B cell (primary cell): ENCODE measurements around the gene SAFB. TPM values are rescaled to one million over a fixed set of nuclear protein-coding genes. Genes with fewer than 3 reads are reported as not detected.

Experiments used
- ATAC-seq: fragments of 200-7000 bp; cut with Tn5 transposase; one replicate; pipeline ENCODE4 v1.10.0; 2021; ENCODE audit warnings: low read depth, mild to moderate bottlenecking, moderate number of reproducible peaks, moderate library complexity
- CTCF ChIA-PET: fragments of 350-600 bp; sonication (Branson Sonifier 250); formaldehyde crosslinking; loops from one replicate; lab custom pipeline; 2021; ENCODE audit warnings: antibody characterized with exemption, inconsistent platforms; lab: Charles Lee
- POLR2A ChIA-PET: fragments of 350-600 bp; sonication (Branson Sonifier 250); formaldehyde crosslinking; loops from one replicate; lab custom pipeline; 2021; ENCODE audit warnings: antibody characterized with exemption; lab: Charles Lee
- DNase-seq: peaks from one replicate; pipeline ENCODE4 v3.0.0; 2013
- H2AFZ ChIP-seq: 2 replicates; pipeline ENCODE4 v1.6.1; 2012; ENCODE audit warnings: mild to moderate bottlenecking, low read depth, low read length; ENCODE audit not compliant: insufficient read depth, poor library complexity, severe bottlenecking
- H3K27ac ChIP-seq, 2 donors: 1 replicate in 1 of 2; 2 replicates in 1 of 2; pipeline ENCODE4 v1.5.1; 2012 to 2013; ENCODE audit warnings: low read length in 2 of 2, mild to moderate bottlenecking in 2 of 2, moderate library complexity in 1 of 2
- H3K27me3 ChIP-seq, 4 experiments: fragments of 200-600 bp in 1 of 4; sonication (generic) in 1 of 4; replicated peaks in 1 of 4; 1 replicate in 2 of 4; 2 replicates in 2 of 4; pipeline versions ENCODE4 v1.6.1 to v1.7.0; 2013 to 2016; ENCODE audit warnings: low read length in 3 of 4, mild to moderate bottlenecking in 2 of 4, mixed read lengths in 1 of 4, moderate library complexity in 1 of 4; ENCODE audit not compliant: insufficient read depth in 4 of 4, control insufficient read depth in 3 of 4; ENCODE audit errors: control extremely low read depth in 1 of 4
- H3K36me3 ChIP-seq, 2 experiments: replicated peaks in 1 of 2; 1 replicate in 1 of 2; 2 replicates in 1 of 2; pipeline versions ENCODE4 v1.6.1 to v1.7.1; 2013; ENCODE audit warnings: low read length in 1 of 2; ENCODE audit not compliant: insufficient read depth in 2 of 2, control insufficient read depth in 1 of 2; ENCODE audit errors: control extremely low read depth in 1 of 2, extremely low read depth in 1 of 2
- H3K4me1 ChIP-seq, 2 donors: fragments of 200-600 bp in 1 of 2; sonication (generic) in 1 of 2; 1 replicate in 1 of 2; 2 replicates in 1 of 2; pipeline versions ENCODE4 v1.5.1 to v1.6.1; 2013 to 2017; ENCODE audit warnings: low read length in 2 of 2; ENCODE audit not compliant: control insufficient read depth in 2 of 2, insufficient read depth in 2 of 2
- H3K4me2 ChIP-seq: replicated peaks from 2 replicates; pipeline ENCODE3; 2012; ENCODE audit warnings: mild to moderate bottlenecking, low read depth, low read length; ENCODE audit not compliant: poor library complexity, severe bottlenecking
- H3K4me3 ChIP-seq, 5 experiments: fragments of 200-600 bp in 1 of 5; sonication (generic) in 1 of 5; 1 replicate in 3 of 5; 2 replicates in 2 of 5; pipeline versions ENCODE4 v1.5.1 to v1.7.0; 2011 to 2016; ENCODE audit warnings: low read length in 4 of 5, mild to moderate bottlenecking in 4 of 5, low read depth in 2 of 5, control low read depth in 1 of 5, moderate library complexity in 1 of 5; ENCODE audit not compliant: insufficient read depth in 1 of 5; ENCODE audit errors: control extremely low read depth in 1 of 5, extremely low read depth in 1 of 5
- H3K79me2 ChIP-seq: fragments of 200-600 bp; sonication (generic); one replicate; pipeline ENCODE4 v1.6.0; 2016; ENCODE audit warnings: low read length; ENCODE audit not compliant: control insufficient read depth, insufficient read depth
- H3K9ac ChIP-seq: fragments of 200-600 bp; sonication (generic); 2 replicates; pipeline ENCODE4 v1.6.1; 2017; ENCODE audit warnings: mild to moderate bottlenecking, low read length, moderate library complexity
- H3K9me3 ChIP-seq, 3 donors: one replicate each; pipeline versions ENCODE4 v1.6.1 to v1.7.1; 2013; ENCODE audit warnings: low read length in 2 of 3; ENCODE audit not compliant: control insufficient read depth in 2 of 3, insufficient read depth in 1 of 3; ENCODE audit errors: control extremely low read depth in 1 of 3
- H4K20me1 ChIP-seq: 2 replicates; pipeline ENCODE4 v1.6.0; 2012; ENCODE audit warnings: mild to moderate bottlenecking, low read length; ENCODE audit not compliant: insufficient read depth, control insufficient read depth, poor library complexity, severe bottlenecking
- H3K27ac Mint-ChIP-seq: one replicate; pipeline ENCODE4 v1.8.0; 2021; ENCODE audit warnings: mixed read lengths
- H3K27me3 Mint-ChIP-seq: one replicate; pipeline ENCODE4 v1.8.0; 2021; ENCODE audit warnings: mixed read lengths
- H3K4me1 Mint-ChIP-seq: one replicate; pipeline ENCODE4 v1.8.0; 2021; ENCODE audit warnings: mixed read lengths
- H3K4me3 Mint-ChIP-seq: one replicate; pipeline ENCODE4 v1.8.0; 2021; ENCODE audit warnings: mixed read lengths
- H3K9me3 Mint-ChIP-seq: one replicate; pipeline ENCODE4 v1.8.0; 2022; ENCODE audit warnings: mixed read lengths; ENCODE audit not compliant: insufficient read depth
- EZH2 ChIP-seq: IDR thresholded peaks from 2 replicates; pipeline ENCODE4 v1.6.1; 2012; ENCODE audit warnings: borderline replicate concordance, low read depth, mild to moderate bottlenecking, moderate library complexity, low read length; ENCODE audit not compliant: insufficient read depth, poor library complexity, severe bottlenecking
- WGBS: methylation state at CpG from one replicate; pipeline ENCODE4 v1.1.5; 2013; ENCODE audit warnings: missing lambda C conversion rate; ENCODE audit not compliant: insufficient coverage; 5-methylcytosine and 5-hydroxymethylcytosine counted together
- intact Hi-C: fragments of 100-400 bp; cut with micrococcal nuclease; formaldehyde crosslinking; loops from one replicate; pipeline ENCODE4 v1.10.0; 2022
- polyA plus RNA-seq: library from polyadenylated mRNA; depleted of rRNA; stranded (reverse); fragments of >200 nt; gene quantifications from 2 replicates; pipeline ENCODE4 v1.2.3, GENCODE V29; 2012
- total RNA-seq, 2 donors: library from RNA; stranded (reverse); fragments of 120-200 nt in 1 of 2; gene quantifications; 1 replicate in 1 of 2; 2 replicates in 1 of 2; pipeline versions ENCODE4 v1.2.3 to v1.2.4, GENCODE V29; 2013 to 2022
- TF ChIP-seq, protein P1 (sequence below): fragments of 200-600 bp; IDR thresholded peaks from one replicate; pipeline ENCODE4 v1.8.0; 2022; ENCODE audit warnings: antibody characterized with exemption, mild to moderate bottlenecking

The SAFB gene
- total and polyA plus RNA-seq, 2 donors (not counting 1 experiment from before 2014, with no cell fraction given): 91.0 to 221 TPM

DNA sequence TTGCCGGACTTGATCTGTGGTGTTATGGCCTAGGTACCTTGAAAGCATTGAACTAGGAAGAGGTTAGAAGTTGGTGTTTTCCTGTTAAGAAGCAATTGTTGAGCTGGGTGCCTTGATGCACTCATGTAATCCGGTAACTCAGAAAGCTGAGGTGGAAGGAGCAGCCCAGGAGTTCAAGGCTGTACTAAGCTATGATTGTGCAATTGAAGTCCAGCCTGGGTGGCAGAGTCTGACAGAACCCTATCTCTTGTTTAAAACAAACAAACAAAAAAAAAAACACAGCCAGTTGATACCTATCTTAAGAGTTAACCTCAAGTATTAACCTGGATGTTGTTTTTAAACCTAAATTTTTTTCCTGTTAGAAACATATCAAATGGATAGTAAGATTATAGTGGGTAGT lies 19.3 kb downstream of the SAFB start:
- ChIA-PET CTCF (interaction anchor here (0.6 to 1.0 kb wide), 2 partner anchors 30 to 1312 kb away, joined by 3 read pairs; no protein-coding TSS in a partner anchor), POLR2A (no interaction called here)
- TF ChIP-seq, protein P1, sequence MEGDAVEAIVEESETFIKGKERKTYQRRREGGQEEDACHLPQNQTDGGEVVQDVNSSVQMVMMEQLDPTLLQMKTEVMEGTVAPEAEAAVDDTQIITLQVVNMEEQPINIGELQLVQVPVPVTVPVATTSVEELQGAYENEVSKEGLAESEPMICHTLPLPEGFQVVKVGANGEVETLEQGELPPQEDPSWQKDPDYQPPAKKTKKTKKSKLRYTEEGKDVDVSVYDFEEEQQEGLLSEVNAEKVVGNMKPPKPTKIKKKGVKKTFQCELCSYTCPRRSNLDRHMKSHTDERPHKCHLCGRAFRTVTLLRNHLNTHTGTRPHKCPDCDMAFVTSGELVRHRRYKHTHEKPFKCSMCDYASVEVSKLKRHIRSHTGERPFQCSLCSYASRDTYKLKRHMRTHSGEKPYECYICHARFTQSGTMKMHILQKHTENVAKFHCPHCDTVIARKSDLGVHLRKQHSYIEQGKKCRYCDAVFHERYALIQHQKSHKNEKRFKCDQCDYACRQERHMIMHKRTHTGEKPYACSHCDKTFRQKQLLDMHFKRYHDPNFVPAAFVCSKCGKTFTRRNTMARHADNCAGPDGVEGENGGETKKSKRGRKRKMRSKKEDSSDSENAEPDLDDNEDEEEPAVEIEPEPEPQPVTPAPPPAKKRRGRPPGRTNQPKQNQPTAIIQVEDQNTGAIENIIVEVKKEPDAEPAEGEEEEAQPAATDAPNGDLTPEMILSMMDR: no peak
- no peak for TF ChIP-seq EZH2
- H3K4me1 ChIP-seq: no peaks in the 10 kb centered on the region
- H3K79me2 ChIP-seq: peaks cover 100% of the 10 kb centered on the region
- H3K27me3 ChIP-seq: no peaks in the 10 kb centered on the region
- no peaks in the 10 kb centered on the region for H3K27me3 Mint-ChIP-seq
- no peak overlapping the region for H3K27ac ChIP-seq
- H3K9me3 ChIP-seq: no peaks in the 10 kb centered on the region
- WGBS: 100% methylated on average over 1 of the region's 2 CpGs
- no peak overlapping the region for H3K4me3 Mint-ChIP-seq
- H3K9me3 Mint-ChIP-seq: no peaks in the 10 kb centered on the region
- no peak for DNase-seq
- peaks cover 2 to 57% of the 10 kb centered on the region in 2 experiments for H3K36me3 ChIP-seq
- H3K9ac ChIP-seq: no peak overlapping the region
- H3K27ac Mint-ChIP-seq: no peak overlapping the region
- no peak overlapping the region for H3K4me2 ChIP-seq
- no peak overlapping the region for H2AFZ ChIP-seq
- H3K4me1 Mint-ChIP-seq: peaks cover 20% of the 10 kb centered on the region
- intact Hi-C loops: no loop called here
- no peak for ATAC-seq
- peaks cover 97% of the 10 kb centered on the region for H4K20me1 ChIP-seq
- no peak overlapping the region for H3K4me3 ChIP-seq

DNA sequence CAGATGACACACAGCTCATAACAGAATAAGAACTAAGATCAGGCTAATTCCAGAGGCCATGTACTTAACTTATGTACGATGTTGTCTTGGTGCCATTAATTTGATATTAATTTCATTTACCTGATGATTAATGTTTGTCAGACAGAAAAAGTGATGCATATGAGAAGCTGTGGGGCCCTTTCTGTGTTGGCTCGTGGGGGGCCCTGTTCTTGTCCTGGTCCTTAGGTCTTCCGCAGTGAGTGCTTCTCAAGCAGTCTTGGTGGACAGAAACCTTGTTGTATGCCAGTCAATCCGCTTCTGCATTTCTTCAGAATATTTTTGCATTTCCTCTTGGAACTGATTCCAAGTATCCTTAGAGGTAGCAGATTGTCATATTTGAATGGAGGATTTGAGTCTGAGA lies 20.2 kb downstream of the SAFB start:
- H3K27me3 Mint-ChIP-seq: no peaks in the 10 kb centered on the region
- POLR2A ChIA-PET: no interaction called here
- Histone ChIP-seq H3K27me3 (no peaks in the 10 kb centered on the region), H3K36me3 (peaks cover 0 to 66% of the 10 kb centered on the region in 2 experiments), H3K27ac (no peak overlapping the region), H3K9me3 (no peaks in the 10 kb centered on the region), H3K4me3 (no peak overlapping the region), H3K4me1 (no peaks in the 10 kb centered on the region), H3K9ac (no peak overlapping the region), H3K79me2 (peaks cover 98% of the 10 kb centered on the region), H3K4me2 (no peak overlapping the region), H2AFZ (no peak overlapping the region), H4K20me1 (peaks cover 97% of the 10 kb centered on the region)
- WGBS: 91% methylated on average over 3 of the region's 4 CpGs
- no peaks in the 10 kb centered on the region for H3K9me3 Mint-ChIP-seq
- intact Hi-C loops: no loop called here
- DNase-seq (no peak), ATAC-seq (no peak)
- TF ChIP-seq, protein P1: no peak
- no peak for TF ChIP-seq EZH2
- no peak overlapping the region for H3K27ac Mint-ChIP-seq
- CTCF ChIA-PET: interaction anchor here (0.6 kb wide), 1 partner anchor 1312 kb away, joined by 3 read pairs; no protein-coding TSS in a partner anchor
- H3K4me1 Mint-ChIP-seq: peaks cover 13% of the 10 kb centered on the region
- no peak overlapping the region for H3K4me3 Mint-ChIP-seq
